Measurements from ENCODE around the gene RBP7.

DNA sequence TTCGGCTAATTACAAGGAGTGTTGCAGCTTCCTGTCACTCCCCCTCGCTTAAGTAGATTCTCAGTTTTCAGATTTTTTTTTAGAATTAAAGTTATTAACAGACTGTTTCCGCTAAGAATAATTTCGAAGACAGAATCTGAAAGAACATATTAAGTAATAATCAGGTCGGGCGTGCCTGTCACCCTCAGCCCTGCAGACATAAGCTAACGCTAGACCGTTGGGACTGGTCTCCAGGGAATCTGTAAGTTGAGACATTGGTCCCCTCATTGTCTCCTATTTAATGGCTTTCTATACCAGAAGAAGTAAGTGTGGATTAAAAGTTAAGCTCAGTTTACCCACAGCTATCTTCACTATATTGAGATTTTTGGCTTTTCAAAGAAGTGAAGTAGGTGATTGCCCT is 39.3 kb upstream of the RBP7 start:
- TF ChIP-seq CTCF (IDR thresholded peaks at IDR 0.05) (no peak), POLR2A (IDR thresholded peaks at IDR 0.05) (no peak)

All from lower leg skin (tissue), 3 donors.